Right renal cortex interstitium (tissue), 3 donors: ENCODE data around the gene ADRB1. TPM values are rescaled to one million over a fixed set of nuclear protein-coding genes. Genes with fewer than 3 reads are reported as not detected.

ENCODE experiments used
- DNase-seq, 3 donors: peaks; one replicate each; pipeline ENCODE4 v3.0.0-alpha.2; 2013; ENCODE audit warnings: low read depth in 3 of 3, low spot score in 2 of 3
- polyA plus RNA-seq, 3 donors: library from polyadenylated mRNA; unstranded; fragments of 120-200 nt; gene quantifications; one replicate each; pipeline ENCODE4 v1.2.1, GENCODE V29; 2013; ENCODE audit not compliant: insufficient read length in 3 of 3

ADRB1 gene
- polyA plus RNA-seq, 3 donors: 0.06 to 0.10 (median 0.07) TPM

GRCh38 chr10:114051714-114052113 is 8.0 kb downstream of the ADRB1 start:
- DNase-seq: no peak

GRCh38 chr10:114052255-114052654 is 8.6 kb downstream of the ADRB1 start:
- no peak for DNase-seq

GRCh38 chr10:114053946-114054345 is 10.3 kb downstream of the ADRB1 start:
- no peak for DNase-seq

- no peak for DNase-seq
These were observed 14.2 kb downstream of the ADRB1 start for GRCh38 chr10:114057855-114058254.

- DNase-seq: no peak
These were observed 14.6 kb downstream of the ADRB1 start for GRCh38 chr10:114058297-114058696.

GRCh38 chr10:114059561-114059960 is 15.9 kb downstream of the ADRB1 start:
- no peak for DNase-seq

- DNase-seq: no peak
These were observed 16.8 kb downstream of the ADRB1 start for GRCh38 chr10:114060456-114060855.

- no peak for DNase-seq
These were observed 17.5 kb downstream of the ADRB1 start for GRCh38 chr10:114061148-114061547.

- no peak for DNase-seq
These were observed 18.1 kb downstream of the ADRB1 start for GRCh38 chr10:114061789-114062188.

- DNase-seq: no peak
These were observed 20.7 kb downstream of the ADRB1 start for GRCh38 chr10:114064151-114065048.

GRCh38 chr10:114065049-114065435 is 21.4 kb downstream of the ADRB1 start:
- DNase-seq: no peak

GRCh38 chr10:114068054-114068707 is 24.5 kb downstream of the ADRB1 start:
- no peak for DNase-seq

GRCh38 chr10:114070710-114071109 is 27.0 kb downstream of the ADRB1 start:
- DNase-seq: no peak

GRCh38 chr10:114071178-114071577 is 27.5 kb downstream of the ADRB1 start:
- DNase-seq: no peak

GRCh38 chr10:114073395-114074186 is 29.9 kb downstream of the ADRB1 start:
- no peak for DNase-seq

GRCh38 chr10:114075093-114075492 is 31.4 kb downstream of the ADRB1 start:
- no peak for DNase-seq

- DNase-seq: no peak
These were observed 33.7 kb downstream of the ADRB1 start for GRCh38 chr10:114077347-114077746.

- DNase-seq: no peak
These were observed 34.2 kb downstream of the ADRB1 start for GRCh38 chr10:114077815-114078219.

GRCh38 chr10:114078346-114078745 is 34.7 kb downstream of the ADRB1 start:
- no peak for DNase-seq

GRCh38 chr10:114079421-114079820 is 35.8 kb downstream of the ADRB1 start:
- DNase-seq: no peak

GRCh38 chr10:114081911-114082583 is 38.4 kb downstream of the ADRB1 start:
- no peak for DNase-seq
